Measurements from ENCODE around the gene TFR2. TPM values are rescaled to one million over a fixed set of nuclear protein-coding genes. Genes with fewer than 3 reads are reported as not detected.

Gene TFR2
- total and polyA plus RNA-seq, 9 of the 15 experiments (the other 6 are each of a cell fraction or from before 2014, with no cell fraction given): 3.8 to 123 (median 51.1) TPM

GRCh38 chr7:100641463-100641859 lies at the start of gene TFR2 (continued):
- TF ChIP-seq JUND (IDR thresholded peaks at IDR 0.05; ENCODE audit: borderline replicate concordance, low read depth, low read length): peak; percentile 85
- TF ChIP-seq JUND (tag; IDR thresholded peaks at IDR 0.05; ENCODE audit: borderline replicate concordance, low read depth, low read length): no peak; the same call in 2 of the 3 replicates
- TF ChIP-seq YY1 (IDR thresholded peaks at IDR 0.05; ENCODE audit: borderline replicate concordance in 1 of 3, control insufficient read depth in 1 of 3, extremely low read depth in 1 of 3, insufficient read depth in 3 of 3, insufficient read length in 1 of 3, insufficient replicate concordance in 2 of 3, low read depth in 1 of 3, low read length in 2 of 3): peak in 2 of 3 experiments; percentile 29 to 47
- TF ChIP-seq FOXK2 (conservative IDR thresholded peaks at IDR 0.05 in 1 of 2, IDR thresholded peaks at IDR 0.05 in 1 of 2; ENCODE audit: low read depth in 2 of 2): no peak
- TF ChIP-seq HMG20A (CRISPR knock-in tag; conservative IDR thresholded peaks at IDR 0.05): no peak
- TF ChIP-seq DDX20 (tag; IDR thresholded peaks at IDR 0.05; ENCODE audit: low read depth): no peak
- TF ChIP-seq TFAM (CRISPR knock-in tag; conservative IDR thresholded peaks at IDR 0.05): no peak
- TF ChIP-seq RB1 (IDR thresholded peaks at IDR 0.05; ENCODE audit: low read depth): peak; percentile 62
- no peak for TF ChIP-seq NCOA6 (IDR thresholded peaks at IDR 0.05)
- TF ChIP-seq DMBX1 (CRISPR knock-in tag; IDR thresholded peaks at IDR 0.05; ENCODE audit: borderline replicate concordance): peak; percentile 48
- TF ChIP-seq BCLAF1 (IDR thresholded peaks at IDR 0.05; ENCODE audit: borderline replicate concordance in 1 of 2, control insufficient read depth in 1 of 2, low read depth in 2 of 2, low read length in 1 of 2): no peak
- TF ChIP-seq ZNF589 (CRISPR knock-in tag; IDR thresholded peaks at IDR 0.05; ENCODE audit: low read depth): no peak; the same call in 1 of the 2 replicates
- TF ChIP-seq CBFA2T3 (IDR thresholded peaks at IDR 0.05): peak; percentile 98
- TF ChIP-seq ARID1B (IDR thresholded peaks at IDR 0.05): peak; percentile 99
- peak; percentile 82 for TF ChIP-seq RUNX1 (IDR thresholded peaks at IDR 0.05; ENCODE audit: low read depth)
- TF ChIP-seq USF2 (CRISPR knock-in tag; IDR thresholded peaks at IDR 0.05): no peak
- TF ChIP-seq ZNF282 (CRISPR knock-in tag; IDR thresholded peaks at IDR 0.05): no peak
- TF ChIP-seq MTA3 (IDR thresholded peaks at IDR 0.05; ENCODE audit: borderline replicate concordance): peak; percentile 85
- TF ChIP-seq PTBP1 (IDR thresholded peaks at IDR 0.05; ENCODE audit: low read depth, low read length): no peak
- TF ChIP-seq ZBTB5 (IDR thresholded peaks at IDR 0.05): peak; percentile 72; the same call in 1 of the 2 replicates
- TF ChIP-seq ZNF586 (CRISPR knock-in tag; conservative IDR thresholded peaks at IDR 0.05): no peak
- peak; percentile 71 for TF ChIP-seq NBN (IDR thresholded peaks at IDR 0.05; ENCODE audit: low read depth)
- no peak for TF ChIP-seq SREBF1 (IDR thresholded peaks at IDR 0.05; ENCODE audit: borderline replicate concordance, low read depth, low read length)
- no peak for TF ChIP-seq ZNF699 (CRISPR knock-in tag; IDR thresholded peaks at IDR 0.05; ENCODE audit: insufficient replicate concordance)

All from K562 (cell line).